SU-DHL-6 (cell line): Measurements from ENCODE around the gene LRP1B.

Experiments used
- H2AFZ ChIP-seq: fragments of 200-600 bp; sonication (generic); 2 replicates; pipeline ENCODE4 v1.6.1; 2014; ENCODE audit warnings: low read depth, mild to moderate bottlenecking, moderate library complexity, mixed read lengths, antibody characterized with exemption, low read length; ENCODE audit not compliant: severe bottlenecking
- H3F3A ChIP-seq: fragments of 200-600 bp; shearing (Covaris generic); 2 replicates; pipeline ENCODE4 v1.6.0; 2016; ENCODE audit warnings: antibody characterized with exemption, mild to moderate bottlenecking; ENCODE audit not compliant: insufficient read depth
- H3K27ac ChIP-seq: fragments of 200-600 bp; sonication (generic); 2 replicates; pipeline ENCODE4 v1.5.1; 2016; ENCODE audit warnings: low read depth, mild to moderate bottlenecking, low read length, moderate library complexity, mixed read lengths
- H3K27me3 ChIP-seq: fragments of 200-600 bp; sonication (generic), shearing (Covaris generic); 2 replicates; pipeline ENCODE4 v1.6.0; 2014; ENCODE audit warnings: mild to moderate bottlenecking, low read length
- H3K36me3 ChIP-seq: fragments of 200-600 bp; sonication (generic); 2 replicates; pipeline ENCODE4 v1.6.1; 2014; ENCODE audit warnings: mild to moderate bottlenecking, low read length, mixed read lengths
- H3K4me2 ChIP-seq: fragments of 300-600, 200-600 bp; shearing (Covaris generic), sonication (generic); 2 replicates; pipeline ENCODE4 v1.6.0; 2014; ENCODE audit warnings: low read length, low read depth, mild to moderate bottlenecking; ENCODE audit not compliant: poor library complexity, severe bottlenecking
- H3K4me3 ChIP-seq: fragments of 200-600 bp; sonication (generic); 2 replicates; pipeline ENCODE4 v1.5.1; 2014; ENCODE audit warnings: antibody characterized with exemption, low read length, mild to moderate bottlenecking, mixed read lengths; ENCODE audit not compliant: insufficient read depth, poor library complexity, severe bottlenecking
- H3K79me2 ChIP-seq: fragments of 200-600 bp; sonication (generic); 2 replicates; pipeline ENCODE4 v1.6.1; 2014; ENCODE audit warnings: mild to moderate bottlenecking, low read length, moderate library complexity; ENCODE audit not compliant: insufficient read depth
- H3K9ac ChIP-seq: fragments of 200-600 bp; sonication (generic); 2 replicates; pipeline ENCODE4 v1.7.0; 2014; ENCODE audit warnings: mild to moderate bottlenecking, low read length
- H3K9me2 ChIP-seq: fragments of 200-600 bp; sonication (generic); replicated peaks from 2 replicates; pipeline ENCODE4 v1.6.1; 2014; ENCODE audit warnings: low read length; ENCODE audit not compliant: insufficient read depth
- H3K9me3 ChIP-seq: fragments of 200-600 bp; sonication (generic); 2 replicates; pipeline ENCODE4 v1.6.1; 2014; ENCODE audit warnings: low read length, mixed read lengths; ENCODE audit not compliant: insufficient read depth
- H4K20me1 ChIP-seq: fragments of 200-600 bp; sonication (generic); 2 replicates; pipeline ENCODE4 v1.6.1; 2014; ENCODE audit warnings: low read depth, mild to moderate bottlenecking, antibody characterized with exemption, low read length, moderate library complexity, mixed read lengths
- EZH2phosphoT487 ChIP-seq: fragments of 200-600 bp; sonication (generic), shearing (Covaris generic); conservative IDR thresholded peaks from 2 replicates; pipeline ENCODE4 v1.6.1; 2018; ENCODE audit warnings: mild to moderate bottlenecking, antibody characterized with exemption, low read length, moderate library complexity, mixed read lengths
- TF ChIP-seq, protein P1 (sequence below): fragments of 200-600 bp; sonication (generic); IDR thresholded peaks from one replicate; pipeline ENCODE4 v1.5.1; 2017; ENCODE audit warnings: antibody characterized with exemption, mild to moderate bottlenecking, low read length, moderate library complexity; ENCODE audit not compliant: insufficient read depth, poor library complexity, severe bottlenecking

The LRP1B gene

DNA sequence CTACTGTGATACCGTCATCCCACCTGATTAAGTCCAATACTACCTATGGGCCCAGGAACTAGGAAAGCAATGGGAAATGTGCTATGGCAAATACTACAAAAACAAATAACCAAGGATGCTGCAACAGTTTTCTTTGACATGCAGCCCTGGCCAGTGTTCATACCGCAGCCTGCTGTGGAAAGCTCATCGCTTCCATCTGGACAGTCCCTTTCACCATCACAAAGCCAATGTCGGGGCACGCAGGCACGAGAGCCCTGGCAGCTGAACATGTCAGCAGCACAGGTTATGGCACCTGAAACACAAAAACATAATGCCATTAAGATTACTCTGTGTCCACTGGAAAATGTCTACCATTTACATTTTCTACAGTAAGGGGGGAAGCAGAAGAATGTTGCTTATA lies 1621.1 kb downstream of the LRP1B start:
- TF ChIP-seq, protein P1, sequence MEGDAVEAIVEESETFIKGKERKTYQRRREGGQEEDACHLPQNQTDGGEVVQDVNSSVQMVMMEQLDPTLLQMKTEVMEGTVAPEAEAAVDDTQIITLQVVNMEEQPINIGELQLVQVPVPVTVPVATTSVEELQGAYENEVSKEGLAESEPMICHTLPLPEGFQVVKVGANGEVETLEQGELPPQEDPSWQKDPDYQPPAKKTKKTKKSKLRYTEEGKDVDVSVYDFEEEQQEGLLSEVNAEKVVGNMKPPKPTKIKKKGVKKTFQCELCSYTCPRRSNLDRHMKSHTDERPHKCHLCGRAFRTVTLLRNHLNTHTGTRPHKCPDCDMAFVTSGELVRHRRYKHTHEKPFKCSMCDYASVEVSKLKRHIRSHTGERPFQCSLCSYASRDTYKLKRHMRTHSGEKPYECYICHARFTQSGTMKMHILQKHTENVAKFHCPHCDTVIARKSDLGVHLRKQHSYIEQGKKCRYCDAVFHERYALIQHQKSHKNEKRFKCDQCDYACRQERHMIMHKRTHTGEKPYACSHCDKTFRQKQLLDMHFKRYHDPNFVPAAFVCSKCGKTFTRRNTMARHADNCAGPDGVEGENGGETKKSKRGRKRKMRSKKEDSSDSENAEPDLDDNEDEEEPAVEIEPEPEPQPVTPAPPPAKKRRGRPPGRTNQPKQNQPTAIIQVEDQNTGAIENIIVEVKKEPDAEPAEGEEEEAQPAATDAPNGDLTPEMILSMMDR: no peak
- no peak for TF ChIP-seq EZH2phosphoT487
- no peak overlapping the region for H3K9ac ChIP-seq
- H3K4me2 ChIP-seq: no peak overlapping the region
- H3K79me2 ChIP-seq: no peaks in the 10 kb centered on the region
- no peaks in the 10 kb centered on the region for H4K20me1 ChIP-seq
- H3K9me2 ChIP-seq: no peaks in the 10 kb centered on the region
- no peaks in the 10 kb centered on the region for H3K27me3 ChIP-seq
- H3K9me3 ChIP-seq: no peaks in the 10 kb centered on the region
- H3F3A ChIP-seq: no peaks in the 10 kb centered on the region
- H2AFZ ChIP-seq: no peak overlapping the region
- no peaks in the 10 kb centered on the region for H3K36me3 ChIP-seq
- no peak overlapping the region for H3K27ac ChIP-seq
- no peak overlapping the region for H3K4me3 ChIP-seq

DNA sequence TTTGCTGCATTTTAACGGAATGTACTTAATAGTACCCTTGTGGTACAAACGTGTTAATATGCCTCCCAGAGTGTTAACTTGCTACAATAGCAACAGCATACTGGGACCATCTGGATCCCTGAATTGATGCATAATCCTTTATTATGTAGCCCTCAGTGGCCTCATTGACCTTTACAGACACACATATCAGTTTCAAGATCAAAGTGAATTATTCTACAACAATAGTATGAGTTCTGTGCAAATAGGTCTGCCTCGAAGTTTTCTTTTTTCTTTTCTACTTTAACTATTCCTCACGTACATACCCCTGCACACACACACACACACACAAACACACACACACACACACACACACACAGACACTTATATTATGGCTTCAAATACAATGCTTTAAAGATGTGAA lies 1622.1 kb downstream of the LRP1B start:
- Histone ChIP-seq H3K9ac (no peak overlapping the region), H4K20me1 (no peaks in the 10 kb centered on the region), H3F3A (no peaks in the 10 kb centered on the region), H3K4me3 (no peak overlapping the region), H3K9me2 (0 out of 2 replicates have a peak, but pooled peaks cover 3% of the 10 kb centered on the region), H3K4me2 (no peak overlapping the region), H3K27ac (no peak overlapping the region), H3K27me3 (no peaks in the 10 kb centered on the region), H2AFZ (no peak overlapping the region), H3K9me3 (no peaks in the 10 kb centered on the region), H3K36me3 (no peaks in the 10 kb centered on the region), H3K79me2 (no peaks in the 10 kb centered on the region)
- TF ChIP-seq, protein P1: no peak
- no peak for TF ChIP-seq EZH2phosphoT487

DNA sequence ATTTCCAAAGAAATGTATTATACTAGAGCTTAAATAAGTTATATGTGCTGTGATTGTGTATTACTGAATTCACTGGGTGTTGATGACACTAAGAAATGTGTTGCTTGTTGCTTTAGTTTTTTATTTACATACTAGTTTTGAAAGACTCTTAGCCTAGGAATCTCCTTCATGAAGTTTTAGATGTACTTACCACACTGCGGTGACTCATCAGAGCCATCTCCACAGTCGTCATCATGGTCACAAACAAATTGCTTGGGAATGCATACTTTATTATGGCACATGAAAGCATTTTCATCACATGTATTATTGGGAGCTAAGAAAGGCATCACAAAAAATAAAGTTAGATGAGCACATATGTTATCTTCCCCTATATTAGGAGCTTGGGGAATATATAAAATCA lies 1624.2 kb downstream of the LRP1B start:
- no peak overlapping the region for H3K4me2 ChIP-seq

More for the DNA sequence above, 1624.2 kb downstream of the LRP1B start:
- Histone ChIP-seq H3K4me3 (no peak overlapping the region), H3K79me2 (no peaks in the 10 kb centered on the region), H3K27ac (no peak overlapping the region), H3K9me3 (no peaks in the 10 kb centered on the region), H3K9ac (no peak overlapping the region), H3K36me3 (no peaks in the 10 kb centered on the region), H3K27me3 (no peaks in the 10 kb centered on the region), H3F3A (no peaks in the 10 kb centered on the region), H4K20me1 (no peaks in the 10 kb centered on the region), H2AFZ (no peak overlapping the region), H3K9me2 (0 out of 2 replicates have a peak, but pooled peaks cover 3% of the 10 kb centered on the region)
- no peak for TF ChIP-seq EZH2phosphoT487
- TF ChIP-seq, protein P1: no peak
